A375 (cell line): ENCODE data around the gene ACP2. TPM values are rescaled to one million over a fixed set of nuclear protein-coding genes. Genes with fewer than 3 reads are reported as not detected.

Source experiments
- total RNA-seq: library from RNA; depleted of rRNA; stranded (reverse); fragments of >200 nt; shearing (Covaris generic); gene quantifications from 2 replicates; pipeline ENCODE4 v1.2.3, GENCODE V29; 2014; rRNA removed

ACP2 gene
- 28.7 and 31.6 TPM in 2 replicates for total RNA-seq

GRCh38 chr11:47248664-47249377 lies at the start of gene ACP2:
Gene ACP2, minus strand, starts transcription at chr11:47248814. Its CDS starts 25 bp downstream, at chr11:47248789.

GRCh38 chr11:47269829-47270305 lies 21.3 kb upstream of the ACP2 start, which contains the start of gene MADD:
Gene MADD, plus strand, starts transcription at chr11:47270133.

GRCh38 chr11:47257517-47258316 lies 9.1 kb upstream of the ACP2 start, which contains the start of gene NR1H3:
Gene NR1H3, plus strand, starts transcription at chr11:47257996. Its CDS starts 1,221 bp downstream, at chr11:47259217.

Other genes starting within 250 kb of the ACP2 start
- 106 and 145 TPM in 2 replicates for gene ARFGAP2, start 71.9 kb downstream of the ACP2 start, total RNA-seq
- 131 and 144 TPM in 2 replicates for gene PACSIN3, start 62.4 kb downstream of the ACP2 start, total RNA-seq
- 58.4 and 73.0 TPM in 2 replicates for gene DDB2, start 33.8 kb downstream of the ACP2 start, total RNA-seq
- 27.0 and 32.1 TPM in 2 replicates for gene NR1H3, start 9.2 kb upstream of the ACP2 start, total RNA-seq
- 30.4 and 36.3 TPM in 2 replicates for gene MADD, start 21.3 kb upstream of the ACP2 start, total RNA-seq
- not detected in 2 replicates for gene MYBPC3, start 103.9 kb upstream of the ACP2 start, total RNA-seq
- not detected in 2 replicates for gene SPI1, start 129.7 kb upstream of the ACP2 start, total RNA-seq
- 48.1 and 53.2 TPM in 2 replicates for gene SLC39A13, start 159.8 kb upstream of the ACP2 start, total RNA-seq
- 263 and 283 TPM in 2 replicates for gene PSMC3, start 177.6 kb upstream of the ACP2 start, total RNA-seq
- gene RAPSN, start 200.3 kb upstream of the ACP2 start, total RNA-seq = 0.11 TPM in 1 of 2 replicates, not detected in the other